Sigmoid colon (tissue), 7 donors: ENCODE data around the gene TSPAN15. TPM values are rescaled to one million over a fixed set of nuclear protein-coding genes. Genes with fewer than 3 reads are reported as not detected.
A peak's percentile ranks its signal among the peaks of the same experiment; 100 is the strongest.

Experiments
- DNase-seq: peaks from one replicate; pipeline ENCODE4 v3.0.0-alpha.2; 2019
- H3K27ac ChIP-seq, 4 donors: fragments of 200-600 bp; sonication (generic); one replicate each; pipeline ENCODE4 v1.5.1; 2016 to 2019; ENCODE audit warnings: mild to moderate bottlenecking in 1 of 4
- H3K27me3 ChIP-seq, 3 donors: fragments of 200-600 bp; sonication (generic); one replicate each; pipeline ENCODE4 v1.5.1; 2019; ENCODE audit warnings: mild to moderate bottlenecking in 1 of 3
- H3K36me3 ChIP-seq, 4 donors: fragments of 200-600 bp; sonication (generic); one replicate each; pipeline ENCODE4 v1.5.1; 2016 to 2019
- H3K4me1 ChIP-seq, 4 donors: fragments of 200-600 bp; sonication (generic); one replicate each; pipeline ENCODE4 v1.5.1; 2017 to 2019
- H3K4me3 ChIP-seq, 4 donors: fragments of 200-600 bp; sonication (generic); one replicate each; pipeline ENCODE4 v1.5.1; 2017 to 2019; ENCODE audit warnings: mild to moderate bottlenecking in 2 of 4, moderate library complexity in 1 of 4
- H3K9me3 ChIP-seq, 4 donors: fragments of 200-600 bp in 3 of 4; sonication (generic) in 3 of 4; one replicate each; pipeline versions ENCODE4 v1.5.1 to v1.6.1; 2013 to 2019
- EP300 ChIP-seq, 4 donors: sonication (generic); formaldehyde crosslinking; IDR thresholded peaks; one replicate each; pipeline ENCODE4 v1.6.1; 2017; ENCODE audit warnings: antibody characterized with exemption in 4 of 4
- POLR2A ChIP-seq, 2 donors: fragments of 450-650 bp; IDR thresholded peaks; one replicate each; pipeline ENCODE4 v1.6.1; 2016; ENCODE audit warnings: antibody characterized with exemption in 2 of 2, mild to moderate bottlenecking in 2 of 2, moderate library complexity in 2 of 2
- POLR2AphosphoS5 ChIP-seq, 4 donors: sonication (generic); formaldehyde crosslinking; IDR thresholded peaks; one replicate each; pipeline ENCODE4 v1.6.1; 2017; ENCODE audit warnings: antibody characterized with exemption in 4 of 4
- WGBS, 2 donors: extraction: QIAGEN DNeasy Blood & Tissue Kit; methylation state at CpG; one replicate each; pipeline ENCODE4 v1.1.7; 2013; 5-methylcytosine and 5-hydroxymethylcytosine counted together
- intact Hi-C: fragments of 100-400 bp; cut with DNase I; formaldehyde crosslinking; loops from one replicate; pipeline ENCODE4 v1.15.1; 2023
- polyA plus RNA-seq, 3 donors: library from polyadenylated mRNA; stranded (reverse); fragments of 200-250 nt; gene quantifications; one replicate each; pipeline ENCODE4 v1.2.3, GENCODE V29; 2013
- total RNA-seq, 4 donors: library from RNA; depleted of rRNA; stranded (reverse); fragments of >200 nt; gene quantifications; one replicate each; pipeline ENCODE4 v1.1.0, GENCODE V29; 2016
- TF ChIP-seq, protein P1 (sequence below), 4 experiments: fragments of 450-650 bp in 3 of 4; fragments of 200-600 bp in 1 of 4; IDR thresholded peaks; one replicate each; pipeline ENCODE4 v1.5.1; 2016 to 2019; ENCODE audit warnings: antibody characterized with exemption in 4 of 4, mild to moderate bottlenecking in 3 of 4, moderate library complexity in 2 of 4
- donor health status: healthy with polysubstance abuse.
- donor health status: Bipolar disorder and iron deficiency.
- donor health status: healthy.

Gene TSPAN15
- total and polyA plus RNA-seq, 7 donors, result 43.0 to 100 (median 70.9) TPM

DNA sequence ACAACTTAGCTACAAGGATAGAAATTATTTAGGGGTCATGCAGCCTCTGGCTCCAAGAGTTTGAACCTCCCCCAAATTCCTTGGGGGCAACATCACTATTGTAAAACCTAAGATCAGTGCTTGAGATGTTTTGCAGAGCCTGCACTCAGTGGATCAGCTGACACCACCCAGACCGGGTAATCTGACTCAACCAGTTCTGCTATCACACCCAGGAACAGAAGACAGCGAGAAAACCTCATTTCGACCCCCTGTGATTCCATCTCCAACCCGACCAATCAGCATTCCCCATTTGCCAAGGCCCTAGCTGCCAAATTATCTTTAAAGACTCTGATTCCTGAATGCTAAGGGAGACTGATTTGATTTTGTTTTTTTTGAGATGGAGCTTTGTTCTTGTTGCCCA, 39.8 kb upstream of the TSPAN15 start:
- WGBS, 2 donors, result 58 to 74% methylated on average over 4 of the region's 4 CpGs
- Histone ChIP-seq H3K27ac (peak overlapping the region; percentile 88 to 97 (median 94)), H3K9me3 (no peaks in the 10 kb centered on the region), H3K36me3 (peaks cover 0 to 6% (median 2%) of the 10 kb centered on the region in 4 donors), H3K4me1 (peaks cover 0 to 68% (median 55%) of the 10 kb centered on the region in 4 donors), H3K4me3 (peak overlapping the region in 2 of 4 donors; percentile 57 to 62), H3K27me3 (no peaks in the 10 kb centered on the region)
- peak in 2 of 4 donors; percentile 39 to 56 for TF ChIP-seq POLR2AphosphoS5 (IDR thresholded peaks at IDR 0.05)
- TF ChIP-seq EP300 (IDR thresholded peaks at IDR 0.05), result peak in 2 of 4 donors; percentile 47 to 66
- no peak for TF ChIP-seq POLR2A (IDR thresholded peaks at IDR 0.05)
- intact Hi-C loops, result no loop called here
- DNase-seq, result peak; percentile 72

GRCh38 chr10:69412232-69412790, 39.0 kb upstream of the TSPAN15 start:
- TF ChIP-seq POLR2AphosphoS5 (IDR thresholded peaks at IDR 0.05), result no peak
- TF ChIP-seq, protein P1, sequence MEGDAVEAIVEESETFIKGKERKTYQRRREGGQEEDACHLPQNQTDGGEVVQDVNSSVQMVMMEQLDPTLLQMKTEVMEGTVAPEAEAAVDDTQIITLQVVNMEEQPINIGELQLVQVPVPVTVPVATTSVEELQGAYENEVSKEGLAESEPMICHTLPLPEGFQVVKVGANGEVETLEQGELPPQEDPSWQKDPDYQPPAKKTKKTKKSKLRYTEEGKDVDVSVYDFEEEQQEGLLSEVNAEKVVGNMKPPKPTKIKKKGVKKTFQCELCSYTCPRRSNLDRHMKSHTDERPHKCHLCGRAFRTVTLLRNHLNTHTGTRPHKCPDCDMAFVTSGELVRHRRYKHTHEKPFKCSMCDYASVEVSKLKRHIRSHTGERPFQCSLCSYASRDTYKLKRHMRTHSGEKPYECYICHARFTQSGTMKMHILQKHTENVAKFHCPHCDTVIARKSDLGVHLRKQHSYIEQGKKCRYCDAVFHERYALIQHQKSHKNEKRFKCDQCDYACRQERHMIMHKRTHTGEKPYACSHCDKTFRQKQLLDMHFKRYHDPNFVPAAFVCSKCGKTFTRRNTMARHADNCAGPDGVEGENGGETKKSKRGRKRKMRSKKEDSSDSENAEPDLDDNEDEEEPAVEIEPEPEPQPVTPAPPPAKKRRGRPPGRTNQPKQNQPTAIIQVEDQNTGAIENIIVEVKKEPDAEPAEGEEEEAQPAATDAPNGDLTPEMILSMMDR (IDR thresholded peaks at IDR 0.05), result no peak
- no peak for TF ChIP-seq EP300 (IDR thresholded peaks at IDR 0.05)
- no peak for TF ChIP-seq POLR2A (IDR thresholded peaks at IDR 0.05)
- peak overlapping the region in 2 of 4 donors; percentile 57 to 62 for H3K4me3 ChIP-seq
- peaks cover 0 to 60% (median 50%) of the 10 kb centered on the region in 4 donors for H3K4me1 ChIP-seq
- no peaks in the 10 kb centered on the region for H3K36me3 ChIP-seq
- intact Hi-C loops, result no loop called here
- no peaks in the 10 kb centered on the region for H3K9me3 ChIP-seq
- WGBS, 2 donors, result 75 to 86% methylated on average over 3 of the region's 3 CpGs
- DNase-seq, result no peak
- no peaks in the 10 kb centered on the region for H3K27me3 ChIP-seq
- peak overlapping the region; percentile 88 to 97 (median 94) for H3K27ac ChIP-seq

- intact Hi-C loops, result no loop called here
- Histone ChIP-seq H3K4me3 (peak overlapping the region; percentile 53 to 62 (median 59)), H3K27me3 (no peaks in the 10 kb centered on the region), H3K4me1 (peaks cover 0 to 60% (median 50%) of the 10 kb centered on the region in 4 donors), H3K9me3 (no peaks in the 10 kb centered on the region), H3K27ac (peak overlapping the region; percentile 88 to 97 (median 94)), H3K36me3 (no peaks in the 10 kb centered on the region)
- WGBS, 2 donors, result 16 to 57% methylated on average over 13 of the region's 13 CpGs
- DNase-seq, result peak; percentile 94
- peak in 1 of 4 donors; percentile 46 for TF ChIP-seq EP300 (IDR thresholded peaks at IDR 0.05)
- TF ChIP-seq, protein P1 (IDR thresholded peaks at IDR 0.05), result peak in 3 of 4 experiments; percentile 57 to 77 (median 68)
- TF ChIP-seq POLR2AphosphoS5 (IDR thresholded peaks at IDR 0.05), result peak in 3 of 4 donors; percentile 24 to 62 (median 55)
- no peak for TF ChIP-seq POLR2A (IDR thresholded peaks at IDR 0.05)
These were observed 37.9 kb upstream of the TSPAN15 start for GRCh38 chr10:69413221-69413865.

- Histone ChIP-seq H3K27ac (peak overlapping the region; percentile 88 to 97 (median 94)), H3K9me3 (no peaks in the 10 kb centered on the region), H3K27me3 (no peaks in the 10 kb centered on the region), H3K4me1 (peaks cover 0 to 64% (median 53%) of the 10 kb centered on the region in 4 donors), H3K4me3 (peak overlapping the region; percentile 53 to 62 (median 59)), H3K36me3 (no peaks in the 10 kb centered on the region)
- TF ChIP-seq EP300 (IDR thresholded peaks at IDR 0.05), result no peak
- TF ChIP-seq POLR2AphosphoS5 (IDR thresholded peaks at IDR 0.05), result peak in 3 of 4 donors; percentile 16 to 46 (median 22)
- WGBS, 2 donors, result 93 to 94% methylated on average over 20 of the region's 20 CpGs
- no peak for DNase-seq
- intact Hi-C loops, result no loop called here
These were observed 36.9 kb upstream of the TSPAN15 start for GRCh38 chr10:69414036-69415018.

GRCh38 chr10:69415049-69415448, 36.2 kb upstream of the TSPAN15 start:
- 89% methylated on average over 13 of the region's 13 CpGs for WGBS, 2 donors
- peaks cover 0 to 64% (median 58%) of the 10 kb centered on the region in 4 donors for H3K4me1 ChIP-seq
- peak overlapping the region; percentile 88 to 97 (median 94) for H3K27ac ChIP-seq
- H3K36me3 ChIP-seq, result no peaks in the 10 kb centered on the region
- TF ChIP-seq, protein P1 (IDR thresholded peaks at IDR 0.05), result no peak
- TF ChIP-seq POLR2AphosphoS5 (IDR thresholded peaks at IDR 0.05) (peak in 2 of 4 donors; percentile 42 to 66), POLR2A (IDR thresholded peaks at IDR 0.05) (peak in 1 of 2 donors; percentile 12)
- H3K27me3 ChIP-seq, result no peaks in the 10 kb centered on the region
- intact Hi-C loops, result no loop called here
- peak overlapping the region; percentile 53 to 62 (median 59) for H3K4me3 ChIP-seq
- no peak for DNase-seq
- H3K9me3 ChIP-seq, result no peaks in the 10 kb centered on the region
